Measurements from ENCODE around the gene ESPN. TPM values are rescaled to one million over a fixed set of nuclear protein-coding genes. Genes with fewer than 3 reads are reported as not detected.

Gene ESPN
- total RNA-seq, 1 experiment from 2014 or later: 53.1 TPM

DNA sequence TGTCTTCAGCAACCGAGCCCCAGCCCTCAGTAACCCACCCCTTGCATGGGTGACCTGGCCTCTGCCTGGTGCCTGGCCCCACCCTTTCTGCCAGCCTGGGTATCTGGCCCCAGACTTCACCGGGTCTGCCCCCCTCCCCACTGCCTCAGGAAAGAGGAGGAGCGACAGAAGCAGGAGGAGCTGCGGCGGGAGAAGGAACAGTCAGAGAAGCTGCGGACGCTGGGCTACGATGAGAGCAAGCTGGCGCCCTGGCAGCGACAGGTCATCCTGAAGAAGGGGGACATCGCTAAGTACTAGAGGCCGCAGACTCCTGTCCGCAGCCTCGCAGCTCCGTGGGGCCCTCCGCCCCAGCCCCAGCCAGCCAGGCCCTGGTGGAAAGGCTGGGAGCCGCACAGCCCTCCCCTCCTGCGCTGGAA lies 35.3 kb downstream of the ESPN start:
- no peaks in the 10 kb centered on the region for H3K9me3 Mint-ChIP-seq
- Histone ChIP-seq H3T11ph (ENCODE audit: low read length) (no peak overlapping the region), H2BK20ac (ENCODE audit: low read depth, low read length, poor library complexity, severe bottlenecking) (no peak overlapping the region), H3K4me2 (ENCODE audit: insufficient read depth, insufficient read length, low read length) (peak overlapping the region; percentile 18), H3K27me3 (ENCODE audit: insufficient read depth, low read length) (no peaks in the 10 kb centered on the region), H2AFZ (ENCODE audit: low read length) (no peak overlapping the region), H3K79me1 (ENCODE audit: insufficient read depth, low read depth, low read length, poor library complexity, severe bottlenecking) (no peaks in the 10 kb centered on the region), H4K20me1 (ENCODE audit: control insufficient read depth, insufficient read depth, insufficient read length) (no peaks in the 10 kb centered on the region), H3K4ac (ENCODE audit: low read depth, low read length) (no peak overlapping the region), H2BK12ac (ENCODE audit: insufficient read length, low read depth, low read length) (no peak overlapping the region), H4K5ac (ENCODE audit: insufficient read length, low read depth, low read length) (no peak overlapping the region), H2BK120ac (ENCODE audit: low read depth, low read length, poor library complexity, severe bottlenecking) (no peak overlapping the region), H3K23me2 (ENCODE audit: insufficient read length, low read depth, low read length, poor library complexity, severe bottlenecking) (no peaks in the 10 kb centered on the region), H3K18ac (ENCODE audit: insufficient read length, low read depth, low read length) (no peak overlapping the region), H3K79me2 (ENCODE audit: insufficient read depth, low read length) (no peaks in the 10 kb centered on the region), H3K4me1 (ENCODE audit: insufficient read depth, low read length) (peaks cover 3% of the 10 kb centered on the region; the same call in 1 of the 2 replicates), H3K9me3 (ENCODE audit: control insufficient read depth, low read depth, low read length) (no peaks in the 10 kb centered on the region), H3K27ac (ENCODE audit: insufficient read length, low read depth, low read length) (no peak overlapping the region), H2BK15ac (ENCODE audit: low read depth, low read length) (no peak overlapping the region; the same call in 1 of the 2 replicates), H3K9ac (ENCODE audit: extremely low read depth, insufficient read length, low read length) (no peak overlapping the region), H4K8ac (replicated peaks; ENCODE audit: insufficient read length, low read depth, low read length) (no peak overlapping the region), H3K23ac (ENCODE audit: insufficient read length, low read depth, low read length) (no peak overlapping the region), H3K56ac (ENCODE audit: insufficient read length, low read depth, low read length) (no peak overlapping the region), H2AK5ac (ENCODE audit: insufficient read length, low read length) (no peak overlapping the region), H4K91ac (ENCODE audit: insufficient read length, low read depth, low read length) (no peak overlapping the region), H3K14ac (ENCODE audit: insufficient read depth, low read length) (no peak overlapping the region), H2BK5ac (ENCODE audit: insufficient read length, low read length) (no peak overlapping the region)
- H3K27me3 Mint-ChIP-seq (ENCODE audit: low read depth): no peaks in the 10 kb centered on the region; the same call in 1 of the 2 replicates
- TF ChIP-seq, protein P1, sequence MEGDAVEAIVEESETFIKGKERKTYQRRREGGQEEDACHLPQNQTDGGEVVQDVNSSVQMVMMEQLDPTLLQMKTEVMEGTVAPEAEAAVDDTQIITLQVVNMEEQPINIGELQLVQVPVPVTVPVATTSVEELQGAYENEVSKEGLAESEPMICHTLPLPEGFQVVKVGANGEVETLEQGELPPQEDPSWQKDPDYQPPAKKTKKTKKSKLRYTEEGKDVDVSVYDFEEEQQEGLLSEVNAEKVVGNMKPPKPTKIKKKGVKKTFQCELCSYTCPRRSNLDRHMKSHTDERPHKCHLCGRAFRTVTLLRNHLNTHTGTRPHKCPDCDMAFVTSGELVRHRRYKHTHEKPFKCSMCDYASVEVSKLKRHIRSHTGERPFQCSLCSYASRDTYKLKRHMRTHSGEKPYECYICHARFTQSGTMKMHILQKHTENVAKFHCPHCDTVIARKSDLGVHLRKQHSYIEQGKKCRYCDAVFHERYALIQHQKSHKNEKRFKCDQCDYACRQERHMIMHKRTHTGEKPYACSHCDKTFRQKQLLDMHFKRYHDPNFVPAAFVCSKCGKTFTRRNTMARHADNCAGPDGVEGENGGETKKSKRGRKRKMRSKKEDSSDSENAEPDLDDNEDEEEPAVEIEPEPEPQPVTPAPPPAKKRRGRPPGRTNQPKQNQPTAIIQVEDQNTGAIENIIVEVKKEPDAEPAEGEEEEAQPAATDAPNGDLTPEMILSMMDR (conservative IDR thresholded peaks at IDR 0.05): no peak
- peaks cover 16 to 26% of the 10 kb centered on the region in 2 experiments for H3K4me1 Mint-ChIP-seq
- H3K27ac Mint-ChIP-seq: peak overlapping the region in 2 of 3 experiments; percentile 23 to 96; a peak in 2 of 7 replicates
- H3K36me3 Mint-ChIP-seq (ENCODE audit: insufficient read depth in 1 of 3, low read depth in 3 of 3): peaks cover 1 to 37% (median 17%) of the 10 kb centered on the region in 3 experiments; a peak in 6 of 7 replicates
- peak; percentile 72 for DNase-seq
- peak overlapping the region in 1 of 2 experiments; percentile 62; a peak in 3 of 5 replicates for H3K4me3 Mint-ChIP-seq
- no CpG with 5 or more reads among the region's 18 CpGs for WGBS (ENCODE audit: extremely low coverage, insufficient read length, low lambda C conversion rate)
